ENCODE data around the gene ADORA2A. TPM values are rescaled to one million over a fixed set of nuclear protein-coding genes. Genes with fewer than 3 reads are reported as not detected.

Gene ADORA2A
- total and polyA plus RNA-seq, 10 of the 15 experiments (the other 5 are each of a cell fraction or from before 2014, with no cell fraction given) = 0.69 to 31.2 (median 18.3) TPM

DNA sequence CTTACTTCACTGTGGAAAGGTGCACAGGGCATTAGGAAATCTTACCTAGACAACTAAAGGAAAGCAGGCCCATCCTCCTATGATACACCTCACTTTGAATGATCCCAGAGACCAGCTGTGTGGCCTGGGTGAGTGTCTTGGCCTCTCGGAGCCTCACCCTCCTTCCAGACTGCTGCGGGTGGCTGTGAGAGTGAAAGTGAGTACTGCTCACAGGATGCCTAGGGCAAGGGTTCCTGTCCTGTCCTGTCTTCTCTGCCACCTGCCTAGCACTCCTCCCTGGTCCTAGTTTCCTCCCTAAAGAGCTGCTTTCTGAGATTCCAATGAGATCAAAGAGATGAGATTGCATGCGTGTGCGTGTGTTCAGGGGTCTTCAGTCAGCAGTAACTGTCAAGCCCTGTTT, 19.5 kb upstream of the ADORA2A start (continued):
- TF ChIP-seq, protein P1, sequence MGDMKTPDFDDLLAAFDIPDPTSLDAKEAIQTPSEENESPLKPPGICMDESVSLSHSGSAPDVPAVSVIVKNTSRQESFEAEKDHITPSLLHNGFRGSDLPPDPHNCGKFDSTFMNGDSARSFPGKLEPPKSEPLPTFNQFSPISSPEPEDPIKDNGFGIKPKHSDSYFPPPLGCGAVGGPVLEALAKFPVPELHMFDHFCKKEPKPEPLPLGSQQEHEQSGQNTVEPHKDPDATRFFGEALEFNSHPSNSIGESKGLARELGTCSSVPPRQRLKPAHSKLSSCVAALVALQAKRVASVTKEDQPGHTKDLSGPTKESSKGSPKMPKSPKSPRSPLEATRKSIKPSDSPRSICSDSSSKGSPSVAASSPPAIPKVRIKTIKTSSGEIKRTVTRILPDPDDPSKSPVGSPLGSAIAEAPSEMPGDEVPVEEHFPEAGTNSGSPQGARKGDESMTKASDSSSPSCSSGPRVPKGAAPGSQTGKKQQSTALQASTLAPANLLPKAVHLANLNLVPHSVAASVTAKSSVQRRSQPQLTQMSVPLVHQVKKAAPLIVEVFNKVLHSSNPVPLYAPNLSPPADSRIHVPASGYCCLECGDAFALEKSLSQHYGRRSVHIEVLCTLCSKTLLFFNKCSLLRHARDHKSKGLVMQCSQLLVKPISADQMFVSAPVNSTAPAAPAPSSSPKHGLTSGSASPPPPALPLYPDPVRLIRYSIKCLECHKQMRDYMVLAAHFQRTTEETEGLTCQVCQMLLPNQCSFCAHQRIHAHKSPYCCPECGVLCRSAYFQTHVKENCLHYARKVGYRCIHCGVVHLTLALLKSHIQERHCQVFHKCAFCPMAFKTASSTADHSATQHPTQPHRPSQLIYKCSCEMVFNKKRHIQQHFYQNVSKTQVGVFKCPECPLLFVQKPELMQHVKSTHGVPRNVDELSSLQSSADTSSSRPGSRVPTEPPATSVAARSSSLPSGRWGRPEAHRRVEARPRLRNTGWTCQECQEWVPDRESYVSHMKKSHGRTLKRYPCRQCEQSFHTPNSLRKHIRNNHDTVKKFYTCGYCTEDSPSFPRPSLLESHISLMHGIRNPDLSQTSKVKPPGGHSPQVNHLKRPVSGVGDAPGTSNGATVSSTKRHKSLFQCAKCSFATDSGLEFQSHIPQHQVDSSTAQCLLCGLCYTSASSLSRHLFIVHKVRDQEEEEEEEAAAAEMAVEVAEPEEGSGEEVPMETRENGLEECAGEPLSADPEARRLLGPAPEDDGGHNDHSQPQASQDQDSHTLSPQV (IDR thresholded peaks at IDR 0.05) = no peak
- TF ChIP-seq RCOR1 (conservative IDR thresholded peaks at IDR 0.05; ENCODE audit: low read depth, low read length) (no peak), CBFB (IDR thresholded peaks at IDR 0.05; ENCODE audit: low read depth) (no peak), ZSCAN29 (IDR thresholded peaks at IDR 0.05) (no peak)

DNA sequence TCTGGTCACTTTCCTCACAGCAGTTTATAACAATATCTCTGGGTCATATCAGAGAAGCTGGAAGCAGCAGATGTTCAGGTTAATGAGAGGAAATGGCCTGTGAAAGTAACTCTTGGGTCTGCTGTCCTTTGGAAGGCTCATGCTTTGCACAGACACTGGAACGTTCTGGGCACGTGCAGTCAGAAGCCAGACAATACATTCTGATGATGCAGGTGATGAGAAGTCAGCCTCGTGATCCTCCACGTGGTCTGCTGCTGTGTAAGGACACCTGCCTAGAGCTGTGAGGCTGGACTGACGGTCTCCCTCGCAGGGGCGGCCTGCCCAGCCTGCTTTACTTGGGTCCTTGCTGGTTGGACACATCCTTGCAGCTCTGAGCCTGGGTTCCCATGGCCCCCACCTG, 18.8 kb upstream of the ADORA2A start:
- ChIA-PET CTCF (interaction anchor here (1.1 to 1.8 kb wide), 4 partner anchors 9 to 113 kb away, joined by 3 to 6 read pairs (median 4); no protein-coding TSS in a partner anchor), POLR2A (interaction anchor here (0.6 kb wide), 1 partner anchor 257 kb away, joined by 4 read pairs; no protein-coding TSS in a partner anchor), SMC1A (ENCODE audit: uncharacterized antibody, unreplicated experiment) (interaction anchor here (1.4 to 1.6 kb wide), 2 partner anchors 10 to 12 kb away, joined by 4 to 5 read pairs; no protein-coding TSS in a partner anchor), RAD21 (ENCODE audit: unreplicated experiment) (interaction anchor here (1.2 to 1.9 kb wide), 3 partner anchors 9 to 99 kb away, joined by 3 to 5 read pairs (median 3); no protein-coding TSS in a partner anchor)
- Histone ChIP-seq H3K36me3 (ENCODE audit: control insufficient read depth in 2 of 2, insufficient read depth in 2 of 2, low read length in 1 of 2) (peaks cover 7 to 15% of the 10 kb centered on the region in 2 experiments), H3K4me2 (ENCODE audit: control insufficient read depth, insufficient read depth) (no peak overlapping the region), H3K9me3 (replicated peaks; ENCODE audit: control insufficient read depth, insufficient read depth, low read length) (no peaks in the 10 kb centered on the region), H3K27me3 (replicated peaks in 1 of 2; ENCODE audit: control insufficient read depth in 2 of 2, insufficient read depth in 2 of 2, low read length in 1 of 2) (no peaks in the 10 kb centered on the region), H4K20me1 (ENCODE audit: control insufficient read depth, insufficient read depth) (no peaks in the 10 kb centered on the region), H3K4me1 (ENCODE audit: control insufficient read depth, insufficient read depth, low read length) (peaks cover 10% of the 10 kb centered on the region), H3K9ac (ENCODE audit: control insufficient read depth, insufficient read depth, low read length) (no peak overlapping the region), H2AFZ (ENCODE audit: control insufficient read depth, low read depth, low read length) (no peak overlapping the region), H3K27ac (ENCODE audit: control insufficient read depth, insufficient read depth) (no peak overlapping the region), H3K4me3 (no peak overlapping the region), H3K79me2 (ENCODE audit: control insufficient read depth, insufficient read depth, low read length) (no peaks in the 10 kb centered on the region; the same call in 1 of the 2 replicates)
- no TSS peak for BruUV-seq (replicated peaks)
- intact Hi-C loops (cut with micrococcal nuclease; ENCODE audit: unreplicated experiment) (no loop called here), in situ Hi-C loops (cut with MboI) (no loop called here)
- ATAC-seq (no peak), FAIRE-seq (no peak), DNase-seq (ENCODE audit: low read depth, low spot score) (no peak)
- TF ChIP-seq, protein P2, sequence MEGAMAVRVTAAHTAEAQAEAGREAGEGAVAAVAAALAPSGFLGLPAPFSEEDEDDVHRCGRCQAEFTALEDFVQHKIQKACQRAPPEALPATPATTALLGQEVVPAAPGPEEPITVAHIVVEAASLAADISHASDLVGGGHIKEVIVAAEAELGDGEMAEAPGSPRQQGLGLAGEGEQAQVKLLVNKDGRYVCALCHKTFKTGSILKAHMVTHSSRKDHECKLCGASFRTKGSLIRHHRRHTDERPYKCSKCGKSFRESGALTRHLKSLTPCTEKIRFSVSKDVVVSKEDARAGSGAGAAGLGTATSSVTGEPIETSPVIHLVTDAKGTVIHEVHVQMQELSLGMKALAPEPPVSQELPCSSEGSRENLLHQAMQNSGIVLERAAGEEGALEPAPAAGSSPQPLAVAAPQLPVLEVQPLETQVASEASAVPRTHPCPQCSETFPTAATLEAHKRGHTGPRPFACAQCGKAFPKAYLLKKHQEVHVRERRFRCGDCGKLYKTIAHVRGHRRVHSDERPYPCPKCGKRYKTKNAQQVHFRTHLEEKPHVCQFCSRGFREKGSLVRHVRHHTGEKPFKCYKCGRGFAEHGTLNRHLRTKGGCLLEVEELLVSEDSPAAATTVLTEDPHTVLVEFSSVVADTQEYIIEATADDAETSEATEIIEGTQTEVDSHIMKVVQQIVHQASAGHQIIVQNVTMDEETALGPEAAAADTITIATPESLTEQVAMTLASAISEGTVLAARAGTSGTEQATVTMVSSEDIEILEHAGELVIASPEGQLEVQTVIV (IDR thresholded peaks at IDR 0.05; ENCODE audit: borderline replicate concordance, partially characterized antibody) = no peak
- no peak for TF ChIP-seq POLR2AphosphoS5 (IDR thresholded peaks at IDR 0.05; ENCODE audit: low read length)
- WGBS (ENCODE audit: insufficient coverage, insufficient replicate concordance, low lambda C conversion rate, missing lambda C conversion rate) = 94% methylated on average over 7 of the region's 7 CpGs
